Mesenteric fat pad (tissue), 1 donor: ENCODE measurements around the gene SLC2A11. TPM values are rescaled to one million over a fixed set of nuclear protein-coding genes. Genes with fewer than 3 reads are reported as not detected.
A peak's percentile ranks its signal among the peaks of the same experiment; 100 is the strongest.
"Not testable (repeated sequence)": the region's sequence is repeated elsewhere in the genome, so short reads cannot be mapped to it uniquely, and the experiment has no call there.

Source experiments
- DNase-seq: peaks from one replicate; pipeline ENCODE4 v3.0.0-alpha.2; 2020; ENCODE audit warnings: low spot score
- total RNA-seq: library from RNA; stranded (reverse); fragmentation: NEBNext Ultra II Directional; extraction: Animal tissue kit (Norgen Biotek cat#: 25700); gene quantifications from one replicate; pipeline ENCODE4 v1.2.1, GENCODE V29; 2021
- donor health status: DM: yes; HTN: yes; CAD: no.

The SLC2A11 gene
- total RNA-seq, 1 donor from 2014 or later = 8.4 TPM

DNA sequence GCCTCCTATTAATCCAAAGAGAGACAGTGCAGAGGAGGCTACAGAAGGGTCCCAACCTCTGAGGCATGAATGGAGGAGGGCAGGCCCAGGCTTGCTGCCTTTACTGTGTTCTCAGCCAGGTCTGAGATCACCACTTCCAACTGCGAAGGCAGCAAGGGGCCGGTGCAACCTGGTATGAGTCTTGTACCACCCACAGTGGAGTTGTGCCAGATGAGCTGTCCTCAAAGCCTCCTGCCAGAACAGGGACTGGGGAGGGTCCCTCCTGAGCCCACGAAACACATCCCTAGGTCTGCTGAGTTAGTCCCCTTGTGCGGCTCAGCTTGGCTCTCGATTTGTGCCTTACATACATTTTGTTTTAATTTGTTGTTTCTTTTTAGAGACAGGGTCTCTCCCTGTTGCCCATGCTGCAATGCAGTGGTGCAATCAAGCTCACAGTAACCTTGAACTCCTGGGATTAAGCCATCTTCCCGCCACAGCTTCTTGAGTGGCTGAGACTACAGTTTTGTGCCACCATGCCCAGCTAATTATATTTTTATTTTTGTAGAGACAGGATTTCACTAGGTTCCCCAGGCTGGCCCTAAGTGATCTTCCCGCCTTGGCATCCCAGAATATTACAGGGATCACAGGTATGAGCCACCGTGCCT lies 45.8 kb downstream of the SLC2A11 start:
- DNase-seq = no peak

DNA sequence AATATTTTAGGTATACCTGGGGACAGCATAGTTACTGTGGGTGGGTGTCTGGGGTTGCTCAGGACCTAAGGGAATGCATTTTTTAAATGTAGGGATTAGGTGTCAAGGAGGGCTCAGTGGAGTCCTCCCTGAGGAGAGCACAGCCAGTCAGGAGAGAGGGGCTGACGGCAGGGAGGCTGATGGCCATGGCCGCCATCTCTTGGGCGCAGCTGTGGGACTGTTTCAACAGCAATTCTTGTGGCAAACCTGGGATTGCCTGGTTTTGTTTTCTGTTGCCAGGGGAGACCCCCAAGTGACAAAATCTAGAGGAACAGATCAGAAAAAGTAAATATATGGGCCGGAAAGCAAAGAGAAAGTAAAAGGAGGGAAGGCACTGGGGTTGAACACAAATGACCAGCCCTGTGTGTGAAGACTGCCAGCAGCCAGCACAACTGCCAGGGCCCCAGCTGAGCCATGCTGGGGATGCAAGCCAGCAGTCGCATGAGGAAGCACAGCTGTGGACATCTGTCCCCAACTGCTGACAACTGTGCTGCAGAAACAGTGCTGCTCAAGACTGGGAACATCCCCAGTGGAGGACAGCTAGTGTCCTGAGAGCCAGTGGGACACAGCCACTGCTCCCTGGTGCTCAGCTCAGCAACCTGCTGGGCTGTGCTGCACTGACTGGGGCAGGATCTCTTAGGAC lies 47.0 kb downstream of the SLC2A11 start:
- no peak for DNase-seq

DNA sequence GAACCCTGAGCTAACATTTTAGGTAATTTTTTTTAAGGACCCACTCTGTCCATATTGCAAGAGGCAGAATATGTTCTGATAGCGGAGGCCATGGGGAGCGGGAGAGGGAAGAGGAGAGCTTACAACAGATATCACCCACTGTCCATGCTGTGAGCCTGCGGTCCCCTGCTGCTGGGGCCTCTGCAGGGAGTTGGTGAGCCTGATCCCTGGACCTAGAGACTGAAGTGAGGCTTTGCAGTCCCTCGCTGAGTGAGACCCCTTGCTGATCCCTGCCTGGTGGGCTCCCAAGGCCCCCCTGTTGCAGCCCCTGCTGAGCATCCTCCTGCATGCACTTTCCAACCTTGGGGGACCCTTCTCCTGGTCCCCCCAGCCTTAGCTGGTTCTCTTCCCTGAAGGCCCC lies 49.0 kb downstream of the SLC2A11 start:
- no peak for DNase-seq

DNA sequence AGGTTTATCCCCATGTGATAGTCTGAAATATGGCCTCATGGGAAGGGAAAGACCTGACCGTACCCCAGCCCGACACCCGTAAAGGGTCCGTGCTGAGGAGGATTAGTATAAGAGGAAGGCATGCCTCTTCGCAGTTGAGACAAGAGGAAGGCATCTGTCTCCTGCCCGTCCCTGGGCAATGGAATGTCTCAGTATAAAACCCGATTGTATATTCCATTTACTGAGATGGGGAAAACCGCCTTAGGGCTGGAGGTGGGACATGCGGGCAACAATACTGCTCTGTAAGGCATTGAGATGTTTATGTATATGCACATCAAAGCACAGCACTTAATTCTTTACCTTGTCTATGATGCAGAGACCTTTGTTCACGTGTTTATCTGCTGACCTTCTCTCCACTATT lies 49.7 kb downstream of the SLC2A11 start:
- DNase-seq = not testable (repeated sequence)

DNA sequence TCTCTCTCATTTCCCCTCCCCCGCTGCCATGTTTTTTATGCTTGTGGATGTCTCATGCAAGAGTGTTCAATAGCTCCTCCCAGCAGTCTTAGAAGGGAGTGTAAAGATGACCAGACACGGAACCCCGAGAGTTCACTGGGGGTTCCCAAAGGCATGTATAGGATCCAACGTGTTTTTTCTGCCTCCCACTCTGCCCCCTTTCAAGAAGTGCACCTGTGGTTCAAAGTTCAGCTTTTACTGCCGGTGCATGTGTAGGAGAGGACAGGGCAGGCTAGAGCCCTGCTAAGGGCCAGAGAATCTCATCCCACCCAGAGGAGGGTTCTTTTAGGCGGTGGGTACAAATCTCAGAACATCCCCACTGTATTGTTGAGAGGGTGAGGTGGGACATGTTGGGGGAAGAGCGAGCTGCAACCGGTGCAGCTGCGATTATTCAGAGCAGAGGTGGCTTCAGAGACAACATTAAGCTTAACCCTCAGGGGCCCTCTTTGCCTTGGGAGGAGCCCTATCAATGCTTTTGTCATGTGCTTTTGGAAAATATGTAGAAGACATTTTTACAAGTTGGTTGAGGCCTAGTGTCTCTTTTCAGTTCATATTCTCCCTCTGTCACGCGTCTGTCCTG lies 51.0 kb downstream of the SLC2A11 start:
- no peak for DNase-seq

DNA sequence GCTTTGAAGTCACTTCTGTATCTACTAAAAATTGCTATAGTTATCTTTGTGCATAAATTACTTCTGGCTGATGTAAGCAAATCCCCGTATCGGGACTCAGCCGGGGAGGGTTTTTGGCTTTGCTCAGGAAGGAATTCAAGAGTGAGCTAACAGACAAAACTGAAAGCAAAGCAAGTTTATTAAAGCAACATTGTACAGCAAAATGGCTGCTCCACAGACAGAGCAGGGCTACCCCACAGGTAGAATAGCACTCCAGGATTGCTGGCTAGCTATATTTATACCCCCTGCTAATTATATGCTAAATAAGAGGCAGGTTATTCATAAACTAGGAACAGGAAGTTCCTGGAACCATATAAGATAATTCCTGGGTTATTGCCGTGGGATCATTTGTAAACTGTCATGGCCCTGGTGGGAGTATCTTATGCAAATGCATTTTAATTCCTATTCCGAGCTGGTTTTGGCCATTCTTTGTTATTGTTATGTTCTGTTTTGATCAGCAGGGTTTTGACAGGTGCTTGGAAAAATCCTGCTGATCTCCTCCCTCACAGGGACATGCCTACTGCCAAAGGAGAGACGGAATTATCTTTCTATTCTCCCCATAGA lies 51.7 kb downstream of the SLC2A11 start:
- DNase-seq = no peak

DNA sequence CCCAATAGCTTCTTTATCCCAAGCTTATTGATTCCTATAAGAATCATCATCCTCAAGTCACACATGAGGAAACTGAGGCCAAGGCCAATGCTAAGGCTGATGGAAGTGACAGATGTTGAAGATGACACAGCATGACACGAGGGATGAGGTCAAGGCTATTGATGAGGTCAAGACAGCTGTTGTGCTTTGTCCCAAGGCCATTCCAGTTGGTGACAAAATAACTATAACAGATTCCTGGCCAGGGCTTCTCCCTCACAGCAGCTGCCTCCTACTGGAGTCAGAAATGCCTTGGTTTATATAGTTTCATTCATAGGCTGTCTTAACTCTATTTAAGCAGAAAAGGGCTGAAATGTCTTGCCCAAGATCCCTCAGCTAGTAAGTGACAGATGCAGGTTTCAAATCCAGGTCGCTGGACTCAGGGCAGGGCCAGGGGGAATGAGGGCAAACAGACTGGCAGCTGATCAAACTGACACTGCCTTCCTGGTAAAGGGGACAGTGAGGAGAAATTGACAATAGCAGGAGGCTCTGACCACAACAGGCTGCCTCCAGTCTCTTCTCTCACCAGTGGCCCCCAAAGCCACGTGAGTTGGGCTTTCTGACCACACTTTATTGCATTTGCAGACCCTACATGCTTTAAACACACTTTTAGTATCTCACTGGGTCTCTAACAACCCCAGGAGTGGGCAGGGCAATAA lies 53.0 kb downstream of the SLC2A11 start:
- no peak for DNase-seq

DNA sequence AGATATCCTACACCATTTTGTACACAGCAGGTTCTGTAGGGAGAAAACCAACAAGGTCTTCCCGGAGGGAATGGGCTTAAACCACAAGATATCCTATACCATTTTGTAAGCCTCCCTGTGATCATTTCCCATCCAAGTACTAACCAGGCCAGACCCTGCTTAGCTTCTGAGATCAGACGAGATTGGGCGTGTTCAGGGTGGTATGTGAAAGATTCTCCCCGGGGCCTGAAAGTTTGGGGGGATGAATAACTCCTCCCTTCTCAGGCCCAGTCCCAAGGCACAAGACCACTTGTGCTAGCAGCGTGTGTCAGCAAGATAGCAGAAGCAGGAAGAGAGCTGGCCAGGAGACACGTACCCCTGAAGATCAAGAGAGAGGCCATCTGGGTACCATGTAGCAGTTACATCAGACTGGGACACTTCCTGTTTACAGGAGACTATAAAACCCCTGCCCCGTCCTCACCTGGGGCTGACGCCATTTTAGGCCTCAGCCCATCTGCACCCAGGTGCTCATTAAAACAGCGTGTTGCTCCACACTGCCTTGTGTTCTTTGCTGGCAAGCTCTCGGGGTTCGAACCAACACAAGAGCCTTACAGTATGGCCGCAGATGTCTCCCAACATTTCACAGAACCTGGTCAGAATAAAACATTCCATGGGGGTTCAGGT lies 53.8 kb downstream of the SLC2A11 start:
- no peak for DNase-seq

DNA sequence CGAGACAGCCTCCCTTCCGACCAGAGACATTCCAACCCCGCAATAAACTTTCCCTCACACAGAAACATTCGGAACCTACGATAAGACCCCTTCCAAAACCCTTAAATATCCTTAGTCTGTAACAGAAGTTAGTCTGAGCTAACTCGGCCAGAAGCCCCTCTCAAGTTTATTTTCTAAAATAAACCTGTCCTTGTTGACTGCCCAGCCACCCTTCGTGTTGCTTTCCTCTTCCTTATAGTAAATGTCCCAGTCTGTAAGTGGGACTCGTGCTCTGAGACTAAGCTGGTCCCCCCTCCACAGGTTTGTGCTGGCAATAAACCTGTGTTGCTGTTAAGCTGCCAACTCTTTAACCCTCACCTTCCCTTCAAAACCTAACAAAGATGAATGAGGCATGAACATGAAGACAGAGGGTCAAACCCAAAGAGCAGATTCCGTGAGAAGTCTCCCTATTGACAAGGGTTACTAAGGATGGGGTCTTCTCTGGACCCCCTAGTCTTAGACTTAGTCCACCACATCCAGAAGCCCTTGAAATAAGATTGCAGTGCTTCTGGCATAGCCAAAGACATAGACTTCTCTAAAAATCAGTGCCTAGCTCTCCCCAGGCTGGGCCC lies 54.7 kb downstream of the SLC2A11 start:
- DNase-seq = no peak

DNA sequence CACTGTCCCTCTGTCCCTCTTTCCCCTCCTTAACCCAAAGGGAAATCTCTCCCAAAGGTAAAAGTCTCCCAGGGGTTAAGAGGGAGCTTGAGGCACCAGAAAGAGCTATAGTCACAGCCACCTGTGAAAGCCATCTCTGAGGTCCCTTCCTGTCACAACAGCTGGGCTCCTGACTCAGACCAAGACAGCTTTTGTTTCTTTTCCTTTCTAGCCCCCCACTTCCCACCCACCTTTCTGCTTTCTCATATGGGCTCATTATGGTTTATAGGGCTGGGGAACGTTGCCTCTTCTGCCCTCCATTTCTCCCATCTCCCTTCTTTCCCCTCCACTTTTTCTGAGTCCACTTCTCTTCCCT lies 55.6 kb downstream of the SLC2A11 start:
- no peak for DNase-seq

DNA sequence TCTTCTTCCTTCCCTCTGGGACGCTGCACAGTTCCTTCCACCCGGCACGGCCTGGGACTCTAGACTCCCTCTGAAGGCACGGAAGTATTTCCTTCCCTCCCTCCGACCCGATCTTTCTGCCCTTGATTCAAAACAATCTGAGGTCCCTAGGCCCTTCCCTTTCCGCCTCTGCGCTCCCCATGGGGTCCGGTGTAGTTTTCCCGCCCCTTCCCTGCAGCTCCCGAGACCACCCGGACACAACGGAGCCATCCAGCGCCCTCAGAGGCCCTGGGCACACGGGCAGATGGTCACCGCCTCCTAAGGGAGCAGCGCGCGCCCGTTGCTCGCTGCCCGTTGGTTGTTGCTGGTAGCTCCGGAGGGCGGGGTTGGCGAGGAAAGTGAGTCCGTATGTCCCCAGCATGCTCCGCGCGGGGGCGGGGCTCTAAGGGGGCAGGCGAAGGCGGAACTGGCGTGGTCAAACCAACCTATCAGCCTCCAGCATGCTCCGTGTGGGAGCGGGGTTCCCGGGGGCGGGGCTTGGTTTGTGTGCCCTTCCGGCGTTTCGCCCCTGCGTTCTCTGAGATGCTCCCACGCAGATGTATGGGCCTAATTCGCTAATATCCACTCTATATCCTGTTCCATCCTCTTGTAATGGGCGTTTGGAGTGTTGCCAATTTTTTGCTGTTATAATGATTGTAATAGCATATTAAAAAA lies 56.1 kb downstream of the SLC2A11 start:
- DNase-seq = peak; percentile 100

DNA sequence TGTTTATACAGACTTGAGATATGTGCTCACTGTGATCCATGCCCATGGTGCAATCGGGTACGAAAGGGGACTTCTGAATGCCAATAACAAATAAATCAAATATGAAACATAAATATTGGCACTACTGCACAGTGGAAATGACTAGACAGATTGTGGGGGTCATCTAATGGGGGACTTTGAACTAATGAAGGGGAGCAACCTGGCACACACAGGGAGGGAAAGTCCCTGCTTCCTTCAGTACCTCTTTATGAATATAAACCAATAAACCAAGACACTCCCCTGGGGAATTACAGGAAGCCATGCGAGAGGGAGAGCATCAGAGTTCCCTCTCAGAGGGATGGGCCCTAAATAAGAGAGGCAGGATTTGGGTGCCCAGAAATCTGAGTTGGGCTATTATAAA lies 57.6 kb downstream of the SLC2A11 start:
- DNase-seq = no peak

DNA sequence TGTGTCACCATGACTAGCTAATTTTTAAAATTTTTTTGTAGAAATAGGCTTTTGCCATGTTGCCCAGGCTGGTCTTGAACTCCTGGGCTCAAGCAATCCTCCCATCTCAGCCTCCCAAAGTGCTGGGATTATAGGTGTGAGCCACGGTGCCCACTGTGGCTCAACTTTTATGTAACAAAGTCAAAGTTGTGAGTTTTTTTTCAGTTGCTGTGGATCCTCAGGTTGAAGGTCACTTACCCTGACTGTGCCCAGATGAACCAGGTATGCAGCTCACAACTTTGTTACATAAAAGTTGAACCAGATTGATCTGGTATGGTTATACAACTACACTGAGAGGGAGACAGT lies 62.6 kb downstream of the SLC2A11 start:
- not testable (repeated sequence) for DNase-seq

DNA sequence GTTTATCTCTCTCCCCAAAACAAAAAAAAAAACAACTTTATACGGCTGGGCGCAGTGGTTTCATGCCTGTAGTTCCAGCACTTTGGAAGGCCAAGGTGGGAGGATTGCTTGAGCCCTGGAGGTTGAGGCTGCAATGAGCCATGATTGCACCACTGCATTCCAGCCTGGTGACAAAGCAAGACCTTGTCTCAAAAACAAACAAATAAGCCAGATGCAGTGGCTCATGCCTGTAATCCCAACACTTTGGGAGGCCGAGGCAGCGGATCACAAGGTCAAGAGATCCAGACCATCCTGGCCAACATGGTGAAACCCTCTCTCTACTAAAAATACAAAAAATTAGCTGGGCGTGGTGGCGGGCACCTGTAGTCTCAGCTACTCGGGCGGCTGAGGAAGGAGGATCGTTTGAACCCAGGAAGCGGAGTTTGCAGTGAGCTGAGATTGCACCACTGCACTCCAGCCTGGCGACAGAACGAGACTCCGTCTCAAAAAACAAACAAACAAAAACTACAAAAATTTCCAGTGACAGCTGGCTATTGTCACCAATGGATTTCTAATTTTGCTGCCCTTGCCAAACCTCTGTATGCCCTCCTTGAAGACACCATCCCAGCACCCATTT lies 64.0 kb downstream of the SLC2A11 start:
- DNase-seq = not testable (repeated sequence)

DNA sequence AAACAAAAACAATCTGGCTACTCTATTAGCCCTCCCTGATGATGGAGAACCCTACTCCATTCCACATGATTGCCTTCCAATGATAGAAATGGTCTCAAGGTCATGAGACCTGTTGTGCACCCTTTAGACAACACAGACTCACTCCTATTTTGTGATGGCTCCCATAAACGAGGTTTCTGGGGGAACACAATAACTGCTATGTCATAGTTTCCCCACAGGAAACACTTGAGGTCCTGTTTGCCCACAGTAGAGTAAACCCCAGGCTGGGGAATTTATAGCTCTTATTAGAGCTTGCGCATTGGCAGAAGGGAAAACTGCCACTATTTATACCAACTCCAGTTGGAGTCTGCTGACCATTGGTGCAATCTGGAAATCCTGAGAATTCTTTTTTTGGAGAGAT lies 65.2 kb downstream of the SLC2A11 start:
- DNase-seq = no peak

DNA sequence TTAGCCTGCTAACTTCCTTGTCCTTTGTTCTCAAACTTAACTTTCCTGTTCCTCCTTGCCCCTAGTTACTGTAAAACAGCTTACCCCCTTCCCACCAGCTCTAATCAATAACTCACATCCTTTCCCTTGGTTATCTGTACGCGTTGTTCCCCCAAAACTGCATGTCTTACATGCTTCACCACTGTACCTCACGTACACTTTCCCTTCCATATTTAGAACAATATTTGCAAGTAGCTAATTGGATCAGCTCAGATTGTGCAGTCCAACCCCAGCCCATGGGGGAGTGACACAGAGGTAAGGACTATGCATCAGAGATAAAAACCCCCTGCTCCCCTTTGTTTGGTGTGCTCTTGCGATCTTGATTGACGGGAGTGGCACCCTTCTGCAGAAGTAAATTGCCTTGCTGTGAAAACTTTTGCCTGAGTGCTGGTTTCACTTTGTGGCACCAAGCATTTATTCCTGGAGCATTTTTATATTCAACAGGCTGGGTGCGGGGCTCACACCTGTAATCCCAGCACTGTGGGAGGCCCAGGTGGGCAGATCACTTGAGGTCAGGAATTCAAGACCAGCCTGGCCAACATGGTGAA lies 67.4 kb downstream of the SLC2A11 start:
- no peak for DNase-seq

DNA sequence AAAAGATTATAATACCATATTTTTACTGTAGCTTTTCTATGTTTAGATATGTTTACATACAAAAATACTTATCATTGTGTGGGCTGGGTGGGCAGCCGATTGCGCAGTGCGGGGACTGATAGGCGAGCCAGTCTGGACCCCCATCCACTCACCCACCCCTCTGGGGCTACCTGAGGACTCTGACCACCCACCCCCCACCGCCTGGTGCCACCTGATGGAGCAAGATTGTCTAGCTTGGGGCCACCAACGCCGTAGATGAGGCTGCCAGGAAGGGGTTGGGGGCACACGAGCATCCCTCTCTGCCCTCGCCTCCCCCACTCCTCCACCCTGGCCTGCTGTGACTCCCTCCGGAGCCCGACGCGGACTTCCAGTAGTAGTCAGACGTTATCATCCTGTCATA lies 68.9 kb downstream of the SLC2A11 start:
- DNase-seq = no peak
